ENCODE measurements around the gene RNF167. TPM values are rescaled to one million over a fixed set of nuclear protein-coding genes. Genes with fewer than 3 reads are reported as not detected.

RNF167 gene
- total RNA-seq, 4 donors from 2014 or later: 67.3 to 98.8 (median 85.9) TPM

- Histone ChIP-seq H3K9me3 (no peaks in the 10 kb centered on the region), H3K36me3 (peaks cover 0 to 32% of the 10 kb centered on the region in 2 donors), H3K4me1 (peaks cover 0 to 34% (median 13%) of the 10 kb centered on the region in 3 donors), H3K27ac (no peak overlapping the region), H3K4me3 (no peak overlapping the region), H3K27me3 (no peaks in the 10 kb centered on the region)
- WGBS, 2 donors (ENCODE audit: low coverage in 1 of 2): 96% methylated on average over 4 of the region's 8 CpGs; no CpG with 5 or more reads in 1 of the 2 donors
- ATAC-seq: no peak
- no peak for TF ChIP-seq POLR2A (IDR thresholded peaks at IDR 0.05)
Measured at GRCh38 chr17:4955091-4955490, 15.0 kb downstream of the RNF167 start.

- Histone ChIP-seq H3K4me1 (peaks cover 0 to 19% (median 0%) of the 10 kb centered on the region in 3 donors), H3K4me3 (no peak overlapping the region), H3K27me3 (no peaks in the 10 kb centered on the region), H3K27ac (no peak overlapping the region), H3K36me3 (peaks cover 0 to 45% of the 10 kb centered on the region in 2 donors), H3K9me3 (no peaks in the 10 kb centered on the region)
- 93% methylated on average over 3 of the region's 10 CpGs; no CpG with 5 or more reads in 1 of the 2 donors for WGBS, 2 donors (ENCODE audit: low coverage in 1 of 2)
- TF ChIP-seq POLR2AphosphoS5 (IDR thresholded peaks at IDR 0.05) (no peak), CTCF (IDR thresholded peaks at IDR 0.05) (peak in 2 of 4 experiments; percentile 14 to 18)
- ATAC-seq: no peak
Measured at GRCh38 chr17:4956493-4957061, 16.5 kb downstream of the RNF167 start.

- no peak overlapping the region for H3K4me3 ChIP-seq
- peaks cover 0 to 49% of the 10 kb centered on the region in 2 donors for H3K36me3 ChIP-seq
- WGBS, 2 donors (ENCODE audit: low coverage in 1 of 2): 59 to 76% methylated on average over 3 of the region's 3 CpGs
- peaks cover 0 to 8% (median 0%) of the 10 kb centered on the region in 3 donors for H3K4me1 ChIP-seq
- H3K27ac ChIP-seq: no peak overlapping the region
- no peak for ATAC-seq
- no peaks in the 10 kb centered on the region for H3K9me3 ChIP-seq
- TF ChIP-seq POLR2AphosphoS5 (IDR thresholded peaks at IDR 0.05) (no peak), CTCF (IDR thresholded peaks at IDR 0.05) (no peak)
- no peaks in the 10 kb centered on the region for H3K27me3 ChIP-seq
Measured at GRCh38 chr17:4958102-4958501, 18.0 kb downstream of the RNF167 start.

- Histone ChIP-seq H3K4me3 (no peak overlapping the region), H3K9me3 (no peaks in the 10 kb centered on the region), H3K27me3 (no peaks in the 10 kb centered on the region), H3K27ac (no peak overlapping the region), H3K36me3 (peaks cover 0 to 49% of the 10 kb centered on the region in 2 donors), H3K4me1 (no peaks in the 10 kb centered on the region)
- WGBS, 2 donors (ENCODE audit: low coverage in 1 of 2): 63 to 83% methylated on average over 5 to 12 of the region's 18 CpGs
- TF ChIP-seq CTCF (IDR thresholded peaks at IDR 0.05): no peak
- no peak for TF ChIP-seq POLR2AphosphoS5 (IDR thresholded peaks at IDR 0.05)
- no peak for TF ChIP-seq EP300 (IDR thresholded peaks at IDR 0.05)
- no peak for TF ChIP-seq POLR2A (IDR thresholded peaks at IDR 0.05)
- ATAC-seq: no peak
Measured at GRCh38 chr17:4959261-4959965, 19.3 kb downstream of the RNF167 start.

GRCh38 chr17:4960279-4960922 is 20.3 kb downstream of the RNF167 start:
- TF ChIP-seq CTCF (IDR thresholded peaks at IDR 0.05) (no peak), POLR2A (IDR thresholded peaks at IDR 0.05) (no peak), EP300 (IDR thresholded peaks at IDR 0.05) (no peak), POLR2AphosphoS5 (IDR thresholded peaks at IDR 0.05) (no peak)
- H3K9me3 ChIP-seq: no peaks in the 10 kb centered on the region
- 83% methylated on average over 5 to 7 of the region's 9 CpGs for WGBS, 2 donors (ENCODE audit: low coverage in 1 of 2)
- H3K4me1 ChIP-seq: peaks cover 0 to 5% (median 0%) of the 10 kb centered on the region in 3 donors
- H3K27me3 ChIP-seq: no peaks in the 10 kb centered on the region
- H3K4me3 ChIP-seq: no peak overlapping the region
- no peak overlapping the region for H3K27ac ChIP-seq
- H3K36me3 ChIP-seq: peaks cover 0 to 49% of the 10 kb centered on the region in 2 donors
- no peak for ATAC-seq

Data from gastroesophageal sphincter (tissue), 4 donors.